Measurements from ENCODE around the gene SLC39A7. TPM values are rescaled to one million over a fixed set of nuclear protein-coding genes. Genes with fewer than 3 reads are reported as not detected.
A peak's percentile ranks its signal among the peaks of the same experiment; 100 is the strongest.

Gene SLC39A7
- total and polyA plus RNA-seq, 7 experiments from 2014 or later, result 19.1 to 51.9 (median 24.8) TPM

GRCh38 chr6:33202799-33203198 is 2.1 kb downstream of the SLC39A7 start:
- intact Hi-C loops (cut with micrococcal nuclease), result loop anchor here (5.0 to 10.0 kb wide), 8 partner anchors 85 to 1998 kb away; partner anchors contain the start of genes C6orf47 (in 1 of the 2), CLIC1 (in 1 of the 2), CSNK2B (in 1 of the 2) and GPANK1 (in 1 of the 2)
- Histone ChIP-seq H3K4me3 (ENCODE audit: low read length) (no peak overlapping the region), H3K36me3 (ENCODE audit: control insufficient read depth in 2 of 3, insufficient read depth in 3 of 3, low read length in 3 of 3) (peaks cover 0 to 36% (median 10%) of the 10 kb centered on the region in 3 experiments), H3K9me3 (ENCODE audit: control insufficient read depth in 2 of 3, low read length in 3 of 3) (no peaks in the 10 kb centered on the region), H3K27me3 (ENCODE audit: control insufficient read depth in 2 of 2, insufficient read depth in 2 of 2, low read length in 2 of 2) (no peaks in the 10 kb centered on the region), H3K27ac (ENCODE audit: low read depth, low read length) (no peak overlapping the region), H3K4me1 (ENCODE audit: control insufficient read depth in 2 of 2, insufficient read depth in 2 of 2, low read length in 2 of 2) (peaks cover 38 to 40% of the 10 kb centered on the region in 2 donors)
- Mint-ChIP-seq H3K27ac (peak overlapping the region in 8 of 9 donors; percentile 40 to 98 (median 78)), H3K9me3 (no peaks in the 10 kb centered on the region), H3K27me3 (no peaks in the 10 kb centered on the region), H3K4me3 (peak overlapping the region; percentile 77 to 100 (median 98)), H3K4me1 (peaks cover 58 to 78% (median 73%) of the 10 kb centered on the region in 7 donors), H3K36me3 (peaks cover 7 to 26% (median 13%) of the 10 kb centered on the region in 5 donors)
- ATAC-seq, result no peak
- ChIA-PET POLR2A (interaction anchor here (0.5 to 1.5 kb wide), 6 partner anchors 11 to 417 kb away, joined by 3 to 7 read pairs (median 4); partner anchors contain the start of gene VPS52), CTCF (no interaction called here)
- DNase-seq, result no peak

GRCh38 chr6:33203443-33204164 is 2.9 kb downstream of the SLC39A7 start:
- peak overlapping the region; percentile 86 to 100 (median 98) for H3K4me3 Mint-ChIP-seq

DNA sequence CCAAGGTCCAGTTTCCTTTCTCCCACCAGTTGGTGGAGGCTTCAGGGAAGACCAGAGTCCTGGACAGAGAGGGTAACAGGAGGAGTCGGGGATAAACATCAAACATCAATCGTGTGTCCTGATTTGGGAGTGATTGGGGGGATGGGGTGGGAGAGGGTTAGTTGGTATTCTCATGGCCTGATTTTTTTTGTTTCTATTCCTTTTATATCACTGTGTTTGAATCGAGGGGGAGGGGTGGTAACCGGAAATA is 3.4 kb downstream of the SLC39A7 start:
- POLR2A ChIA-PET, result interaction anchor here (0.7 to 2.4 kb wide), 5 partner anchors 45 to 1539 kb away, joined by 3 to 14 read pairs (median 4); partner anchors contain the start of genes GPANK1, RGL2, RPS18 and VPS52
- peak overlapping the region; percentile 89 for H3K4me3 ChIP-seq (ENCODE audit: low read length)

More at GRCh38 chr6:33203443-33204164, 2.9 kb downstream of the SLC39A7 start:
- Mint-ChIP-seq H3K9me3 (no peaks in the 10 kb centered on the region), H3K36me3 (peaks cover 7 to 26% (median 13%) of the 10 kb centered on the region in 5 donors), H3K4me1 (peaks cover 51 to 70% (median 66%) of the 10 kb centered on the region in 7 donors), H3K27me3 (no peaks in the 10 kb centered on the region), H3K27ac (peak overlapping the region; percentile 68 to 97 (median 85))
- ChIA-PET POLR2A (interaction anchor here (0.7 to 1.4 kb wide), 3 partner anchors 45 to 326 kb away, joined by 4 to 7 read pairs (median 4); partner anchors contain the start of gene VPS52), CTCF (no interaction called here)
- Histone ChIP-seq H3K27ac (ENCODE audit: low read depth, low read length) (peak overlapping the region; percentile 89), H3K27me3 (ENCODE audit: control insufficient read depth in 2 of 2, insufficient read depth in 2 of 2, low read length in 2 of 2) (no peaks in the 10 kb centered on the region), H3K9me3 (ENCODE audit: control insufficient read depth in 2 of 3, low read length in 3 of 3) (no peaks in the 10 kb centered on the region), H3K36me3 (ENCODE audit: control insufficient read depth in 2 of 3, insufficient read depth in 3 of 3, low read length in 3 of 3) (peaks cover 0 to 36% (median 10%) of the 10 kb centered on the region in 3 experiments), H3K4me3 (ENCODE audit: low read length) (peak overlapping the region; percentile 89), H3K4me1 (ENCODE audit: control insufficient read depth in 2 of 2, insufficient read depth in 2 of 2, low read length in 2 of 2) (peaks cover 34% of the 10 kb centered on the region in 2 donors)
- intact Hi-C loops (cut with micrococcal nuclease), result loop anchor here (1.0 to 10.0 kb wide), 10 partner anchors 46 to 1999 kb away; partner anchors contain the start of genes C6orf47 (in 1 of the 2), CLIC1 (in 1 of the 2), CSNK2B (in 1 of the 2) and CUTA (in 1 of the 2)
- ATAC-seq (no peak), DNase-seq (no peak)

GRCh38 chr6:33204415-33205190 is 3.9 kb downstream of the SLC39A7 start, which contains the start of gene HSD17B8:
Gene HSD17B8, plus strand, starts transcription at chr6:33204655. Its CDS starts 14 bp downstream, at chr6:33204669.
- peaks cover 30 to 37% of the 10 kb centered on the region in 2 donors for H3K4me1 ChIP-seq (ENCODE audit: control insufficient read depth in 2 of 2, insufficient read depth in 2 of 2, low read length in 2 of 2)
- no peaks in the 10 kb centered on the region for H3K9me3 ChIP-seq (ENCODE audit: control insufficient read depth in 2 of 3, low read length in 3 of 3)
- ATAC-seq (peak; percentile 74), DNase-seq (peak; percentile 68 to 93 (median 76))
- H3K4me3 Mint-ChIP-seq, result peak within 1 kb of the TSS; percentile 86 to 100 (median 98)
- peaks cover 0 to 1% (median 0%) of the 10 kb centered on the region in 11 donors for H3K9me3 Mint-ChIP-seq
- no peaks in the 10 kb centered on the region for H3K27me3 Mint-ChIP-seq
- H3K36me3 ChIP-seq (ENCODE audit: control insufficient read depth in 2 of 3, insufficient read depth in 3 of 3, low read length in 3 of 3), result peaks cover 0 to 39% (median 10%) of the 10 kb centered on the region in 3 experiments
- peak within 1 kb of the TSS; percentile 89 for H3K4me3 ChIP-seq (ENCODE audit: low read length)
- POLR2A ChIA-PET, result interaction anchor here (0.7 to 2.4 kb wide), 6 partner anchors 44 to 1540 kb away, joined by 3 to 14 read pairs (median 4); partner anchors contain the start of genes GPANK1, RGL2, RPS18 and VPS52
- no peaks in the 10 kb centered on the region for H3K27me3 ChIP-seq (ENCODE audit: control insufficient read depth in 2 of 2, insufficient read depth in 2 of 2, low read length in 2 of 2)
- H3K27ac Mint-ChIP-seq, result peak within 1 kb of the TSS; percentile 75 to 97 (median 92)
- intact Hi-C loops (cut with micrococcal nuclease), result loop anchor here (1.0 to 10.0 kb wide), 10 partner anchors 45 to 2000 kb away; partner anchors contain the start of genes C6orf47 (in 1 of the 2), CLIC1 (in 1 of the 2), CSNK2B (in 1 of the 2) and CUTA (in 1 of the 2)
- peaks cover 49 to 70% (median 66%) of the 10 kb centered on the region in 7 donors for H3K4me1 Mint-ChIP-seq
- CTCF ChIA-PET, result interaction anchor here (1.1 kb wide), 1 partner anchor 9 kb away, joined by 3 read pairs; no protein-coding TSS in a partner anchor
- H3K27ac ChIP-seq (ENCODE audit: low read depth, low read length), result peak within 1 kb of the TSS; percentile 89
- H3K36me3 Mint-ChIP-seq, result peaks cover 7 to 29% (median 15%) of the 10 kb centered on the region in 5 donors

More for the DNA sequence above, 3.4 kb downstream of the SLC39A7 start:
- intact Hi-C loops (cut with micrococcal nuclease), result loop anchor here (1.0 to 10.0 kb wide), 10 partner anchors 45 to 1999 kb away; partner anchors contain the start of genes C6orf47 (in 1 of the 2), CLIC1 (in 1 of the 2), CSNK2B (in 1 of the 2) and CUTA (in 1 of the 2)
- peak overlapping the region; percentile 78 to 100 (median 95) for H3K4me3 Mint-ChIP-seq
- Histone ChIP-seq H3K4me1 (ENCODE audit: control insufficient read depth in 2 of 2, insufficient read depth in 2 of 2, low read length in 2 of 2) (peaks cover 34 to 36% of the 10 kb centered on the region in 2 donors), H3K27ac (ENCODE audit: low read depth, low read length) (peak overlapping the region; percentile 89), H3K27me3 (ENCODE audit: control insufficient read depth in 2 of 2, insufficient read depth in 2 of 2, low read length in 2 of 2) (no peaks in the 10 kb centered on the region), H3K36me3 (ENCODE audit: control insufficient read depth in 2 of 3, insufficient read depth in 3 of 3, low read length in 3 of 3) (peaks cover 0 to 36% (median 10%) of the 10 kb centered on the region in 3 experiments), H3K9me3 (ENCODE audit: control insufficient read depth in 2 of 3, low read length in 3 of 3) (no peaks in the 10 kb centered on the region)
- CTCF ChIA-PET, result no interaction called here
- ATAC-seq, result no peak
- peak overlapping the region; percentile 68 to 97 (median 82) for H3K27ac Mint-ChIP-seq
- no peaks in the 10 kb centered on the region for H3K9me3 Mint-ChIP-seq
- H3K4me1 Mint-ChIP-seq, result peaks cover 50 to 70% (median 66%) of the 10 kb centered on the region in 7 donors
- no peaks in the 10 kb centered on the region for H3K27me3 Mint-ChIP-seq
- peaks cover 7 to 26% (median 13%) of the 10 kb centered on the region in 5 donors for H3K36me3 Mint-ChIP-seq
- DNase-seq, result no peak

GRCh38 chr6:33205191-33206026 is 4.7 kb downstream of the SLC39A7 start:
- intact Hi-C loops (cut with micrococcal nuclease), result loop anchor here (2.0 to 10.0 kb wide), 4 partner anchors 213 to 2001 kb away; partner anchors contain the start of genes C6orf47 (in 1 of the 2), CLIC1 (in 1 of the 2), CSNK2B (in 1 of the 2) and CUTA (in 1 of the 2)
- no peak for ATAC-seq
- peaks cover 48 to 71% (median 67%) of the 10 kb centered on the region in 7 donors for H3K4me1 Mint-ChIP-seq

More at GRCh38 chr6:33205191-33206026, 4.7 kb downstream of the SLC39A7 start:
- peak in 1 of 9 donors; percentile 55 for DNase-seq
- Mint-ChIP-seq H3K27me3 (no peaks in the 10 kb centered on the region), H3K36me3 (peaks cover 7 to 37% (median 19%) of the 10 kb centered on the region in 5 donors), H3K27ac (peak overlapping the region; percentile 57 to 95 (median 92)), H3K9me3 (peaks cover 0 to 1% (median 0%) of the 10 kb centered on the region in 11 donors), H3K4me3 (peak overlapping the region; percentile 78 to 100 (median 95))
- H3K27me3 ChIP-seq (ENCODE audit: control insufficient read depth in 2 of 2, insufficient read depth in 2 of 2, low read length in 2 of 2), result no peaks in the 10 kb centered on the region
- H3K9me3 ChIP-seq (ENCODE audit: control insufficient read depth in 2 of 3, low read length in 3 of 3), result no peaks in the 10 kb centered on the region
- peaks cover 0 to 41% (median 10%) of the 10 kb centered on the region in 3 experiments for H3K36me3 ChIP-seq (ENCODE audit: control insufficient read depth in 2 of 3, insufficient read depth in 3 of 3, low read length in 3 of 3)
- ChIA-PET CTCF (interaction anchor here (0.7 to 1.1 kb wide), 3 partner anchors 9 to 35 kb away, joined by 3 to 4 read pairs (median 3); no protein-coding TSS in a partner anchor), POLR2A (interaction anchor here (0.8 to 2.4 kb wide), 4 partner anchors 44 to 1541 kb away, joined by 3 to 14 read pairs (median 4); partner anchors contain the start of genes GPANK1 and ZBTB22)
- H3K4me1 ChIP-seq (ENCODE audit: control insufficient read depth in 2 of 2, insufficient read depth in 2 of 2, low read length in 2 of 2), result peaks cover 28 to 38% of the 10 kb centered on the region in 2 donors
- H3K4me3 ChIP-seq (ENCODE audit: low read length), result peak overlapping the region; percentile 89
- H3K27ac ChIP-seq (ENCODE audit: low read depth, low read length), result peak overlapping the region; percentile 89

Data from naive thymus-derived CD4-positive, alpha-beta T cell (primary cell).